H9 (cell line): ENCODE data around the gene SLC46A1. TPM values are rescaled to one million over a fixed set of nuclear protein-coding genes. Genes with fewer than 3 reads are reported as not detected.

Source experiments
- DNase-seq: peaks from one replicate; pipeline ENCODE4 v3.0.0-alpha.2; 2017
- H2AFZ ChIP-seq: one replicate; pipeline ENCODE4 v1.6.1; 2013; ENCODE audit warnings: mild to moderate bottlenecking, low read length, control low read depth, moderate library complexity
- H2AK5ac ChIP-seq: 2 replicates; pipeline ENCODE4 v1.6.1; 2013; ENCODE audit warnings: low read length, control low read depth, mixed read lengths; ENCODE audit not compliant: insufficient read length
- H2BK120ac ChIP-seq: one replicate; pipeline ENCODE4 v1.6.1; 2013; ENCODE audit warnings: low read depth, mild to moderate bottlenecking, low read length, control low read depth, inconsistent platforms; ENCODE audit not compliant: poor library complexity, severe bottlenecking
- H2BK12ac ChIP-seq: 2 replicates; pipeline ENCODE4 v1.6.1; 2013; ENCODE audit warnings: low read length, control low read depth, mixed read lengths, low read depth; ENCODE audit not compliant: insufficient read length
- H2BK15ac ChIP-seq: 2 replicates; pipeline ENCODE4 v1.6.1; 2013; ENCODE audit warnings: low read depth, low read length, control low read depth
- H2BK20ac ChIP-seq: one replicate; pipeline ENCODE4 v1.6.1; 2013; ENCODE audit warnings: low read depth, mild to moderate bottlenecking, low read length, control low read depth, inconsistent platforms; ENCODE audit not compliant: poor library complexity, severe bottlenecking
- H2BK5ac ChIP-seq: 2 replicates; pipeline ENCODE4 v1.6.1; 2013; ENCODE audit warnings: low read length, control low read depth, mixed read lengths; ENCODE audit not compliant: insufficient read length
- H3K14ac ChIP-seq: 2 replicates; pipeline ENCODE4 v1.6.1; 2013; ENCODE audit warnings: low read length, control low read depth; ENCODE audit not compliant: insufficient read depth
- H3K18ac ChIP-seq: 2 replicates; pipeline ENCODE4 v1.6.1; 2013; ENCODE audit warnings: low read depth, mild to moderate bottlenecking, mixed read lengths, low read length, control low read depth; ENCODE audit not compliant: insufficient read length
- H3K23ac ChIP-seq: 2 replicates; pipeline ENCODE4 v1.6.1; 2013; ENCODE audit warnings: low read length, control low read depth, mixed read lengths, low read depth; ENCODE audit not compliant: insufficient read length
- H3K23me2 ChIP-seq: 2 replicates; pipeline ENCODE4 v1.6.1; 2013; ENCODE audit warnings: low read depth, mild to moderate bottlenecking, mixed read lengths, low read length, control low read depth; ENCODE audit not compliant: insufficient read length, poor library complexity, severe bottlenecking
- H3K27ac ChIP-seq: 2 replicates; pipeline ENCODE4 v1.5.1; 2013; ENCODE audit warnings: low read length, control low read depth, mixed read lengths, low read depth; ENCODE audit not compliant: insufficient read length
- H3K27me3 ChIP-seq: 2 replicates; pipeline ENCODE4 v1.6.1; 2013; ENCODE audit warnings: low read length, control low read depth, inconsistent platforms; ENCODE audit not compliant: insufficient read depth
- H3K4ac ChIP-seq: 2 replicates; pipeline ENCODE4 v1.6.1; 2013; ENCODE audit warnings: low read depth, mild to moderate bottlenecking, control low read depth, inconsistent platforms, low read length, moderate library complexity
- H3K4me1 ChIP-seq: 2 replicates; pipeline ENCODE4 v1.6.1; 2013; ENCODE audit warnings: low read length, control low read depth, inconsistent platforms; ENCODE audit not compliant: insufficient read depth
- H3K4me2 ChIP-seq: 2 replicates; pipeline ENCODE4 v1.6.1; 2013; ENCODE audit warnings: low read length, control low read depth, mixed read lengths; ENCODE audit not compliant: insufficient read length, insufficient read depth
- H3K56ac ChIP-seq: 2 replicates; pipeline ENCODE4 v1.6.1; 2013; ENCODE audit warnings: low read depth, mild to moderate bottlenecking, mixed read lengths, low read length, control low read depth; ENCODE audit not compliant: insufficient read length
- H3K79me1 ChIP-seq: 2 replicates; pipeline ENCODE4 v1.6.1; 2013; ENCODE audit warnings: low read depth, mild to moderate bottlenecking, moderate library complexity, low read length, control low read depth, inconsistent platforms; ENCODE audit not compliant: insufficient read depth, poor library complexity, severe bottlenecking
- H3K79me2 ChIP-seq: 2 replicates; pipeline ENCODE4 v1.6.1; 2013; ENCODE audit warnings: low read length, control low read depth, inconsistent platforms; ENCODE audit not compliant: insufficient read depth
- H3K9ac ChIP-seq: 2 replicates; pipeline ENCODE4 v1.6.1; 2013; ENCODE audit warnings: low read length, control low read depth, mixed read lengths; ENCODE audit not compliant: insufficient read length; ENCODE audit errors: extremely low read depth
- H3K9me3 ChIP-seq: one replicate; pipeline ENCODE4 v1.6.1; 2013; ENCODE audit warnings: low read depth, low read length, inconsistent platforms; ENCODE audit not compliant: control insufficient read depth
- H3T11ph ChIP-seq: one replicate; pipeline ENCODE4 v1.6.1; 2013; ENCODE audit warnings: mild to moderate bottlenecking, low read length, control low read depth, inconsistent platforms
- H4K20me1 ChIP-seq: one replicate; pipeline ENCODE4 v1.6.1; 2013; ENCODE audit not compliant: control insufficient read depth, insufficient read length, insufficient read depth
- H4K5ac ChIP-seq: 2 replicates; pipeline ENCODE4 v1.6.1; 2013; ENCODE audit warnings: low read depth, mild to moderate bottlenecking, mixed read lengths, low read length, control low read depth; ENCODE audit not compliant: insufficient read length
- H4K8ac ChIP-seq: replicated peaks from 2 replicates; pipeline ENCODE4 v1.6.1; 2013; ENCODE audit warnings: low read length, control low read depth, mixed read lengths, low read depth; ENCODE audit not compliant: insufficient read length
- H4K91ac ChIP-seq: 2 replicates; pipeline ENCODE4 v1.6.1; 2013; ENCODE audit warnings: low read depth, mild to moderate bottlenecking, moderate library complexity, mixed read lengths, low read length, control low read depth; ENCODE audit not compliant: insufficient read length
- H3K27ac Mint-ChIP-seq, 3 experiments: 2 replicates in 2 of 3; 3 replicates in 1 of 3; pipeline ENCODE4 v1.8.0; 2020 to 2021; ENCODE audit warnings: mixed read lengths in 3 of 3, mild to moderate bottlenecking in 1 of 3, moderate library complexity in 1 of 3
- H3K27me3 Mint-ChIP-seq: 2 replicates; pipeline ENCODE4 v1.8.0; 2021; ENCODE audit warnings: low read depth, mild to moderate bottlenecking, moderate library complexity, mixed read lengths
- H3K36me3 Mint-ChIP-seq, 3 experiments: 2 replicates in 2 of 3; 3 replicates in 1 of 3; pipeline ENCODE4 v1.8.0; 2020 to 2021; ENCODE audit warnings: low read depth in 3 of 3, mixed read lengths in 3 of 3; ENCODE audit not compliant: insufficient read depth in 1 of 3
- H3K4me1 Mint-ChIP-seq, 2 experiments: 2 replicates each; pipeline ENCODE4 v1.8.0; 2020; ENCODE audit warnings: mixed read lengths in 2 of 2
- H3K4me3 Mint-ChIP-seq, 2 experiments: 2 replicates in 1 of 2; 3 replicates in 1 of 2; pipeline ENCODE4 v1.8.0; 2020 to 2021; ENCODE audit warnings: mild to moderate bottlenecking in 2 of 2, mixed read lengths in 2 of 2, moderate library complexity in 1 of 2
- H3K9me3 Mint-ChIP-seq, 2 experiments: 2 replicates in 1 of 2; 3 replicates in 1 of 2; pipeline ENCODE4 v1.8.0; 2020; ENCODE audit warnings: mild to moderate bottlenecking in 2 of 2, mixed read lengths in 2 of 2, moderate library complexity in 1 of 2
- WGBS: extraction: QIAGEN DNeasy Blood & Tissue Kit; methylation state at CpG from one replicate; pipeline ENCODE4 v1.1.7; 2013; ENCODE audit warnings: missing lambda C conversion rate, low lambda C conversion rate, mixed read lengths; ENCODE audit not compliant: insufficient read length; ENCODE audit errors: extremely low coverage; 5-methylcytosine and 5-hydroxymethylcytosine counted together
- total RNA-seq: library from RNA; stranded (reverse); gene quantifications from 2 replicates; pipeline ENCODE4 v1.2.1, GENCODE V29; 2021
- TF ChIP-seq, protein P1 (sequence below): fragments of 200-600 bp; sonication (generic); conservative IDR thresholded peaks from 3 replicates; pipeline ENCODE4 v1.8.0; 2021; ENCODE audit warnings: antibody characterized with exemption, mild to moderate bottlenecking

The SLC46A1 gene
- total RNA-seq, 1 experiment from 2014 or later = 8.7 TPM

- no peak overlapping the region for H3K4me3 Mint-ChIP-seq
- Histone ChIP-seq H2AK5ac (no peak overlapping the region), H3K9ac (no peak overlapping the region), H2BK12ac (no peak overlapping the region), H3K27me3 (no peaks in the 10 kb centered on the region), H3K4me2 (no peak overlapping the region), H4K8ac (no peak overlapping the region), H3K23ac (no peak overlapping the region), H3K56ac (no peak overlapping the region), H2BK20ac (no peak overlapping the region), H3K23me2 (no peaks in the 10 kb centered on the region), H3K79me2 (no peaks in the 10 kb centered on the region), H3K4me1 (no peaks in the 10 kb centered on the region), H2BK15ac (no peak overlapping the region), H2BK5ac (no peak overlapping the region), H3K9me3 (no peaks in the 10 kb centered on the region), H4K20me1 (no peaks in the 10 kb centered on the region), H3K79me1 (no peaks in the 10 kb centered on the region), H2AFZ (no peak overlapping the region), H4K5ac (no peak overlapping the region), H3K14ac (no peak overlapping the region), H3T11ph (no peak overlapping the region), H4K91ac (no peak overlapping the region), H3K27ac (no peak overlapping the region), H3K4ac (no peak overlapping the region), H3K18ac (no peak overlapping the region), H2BK120ac (no peak overlapping the region)
- TF ChIP-seq, protein P1, sequence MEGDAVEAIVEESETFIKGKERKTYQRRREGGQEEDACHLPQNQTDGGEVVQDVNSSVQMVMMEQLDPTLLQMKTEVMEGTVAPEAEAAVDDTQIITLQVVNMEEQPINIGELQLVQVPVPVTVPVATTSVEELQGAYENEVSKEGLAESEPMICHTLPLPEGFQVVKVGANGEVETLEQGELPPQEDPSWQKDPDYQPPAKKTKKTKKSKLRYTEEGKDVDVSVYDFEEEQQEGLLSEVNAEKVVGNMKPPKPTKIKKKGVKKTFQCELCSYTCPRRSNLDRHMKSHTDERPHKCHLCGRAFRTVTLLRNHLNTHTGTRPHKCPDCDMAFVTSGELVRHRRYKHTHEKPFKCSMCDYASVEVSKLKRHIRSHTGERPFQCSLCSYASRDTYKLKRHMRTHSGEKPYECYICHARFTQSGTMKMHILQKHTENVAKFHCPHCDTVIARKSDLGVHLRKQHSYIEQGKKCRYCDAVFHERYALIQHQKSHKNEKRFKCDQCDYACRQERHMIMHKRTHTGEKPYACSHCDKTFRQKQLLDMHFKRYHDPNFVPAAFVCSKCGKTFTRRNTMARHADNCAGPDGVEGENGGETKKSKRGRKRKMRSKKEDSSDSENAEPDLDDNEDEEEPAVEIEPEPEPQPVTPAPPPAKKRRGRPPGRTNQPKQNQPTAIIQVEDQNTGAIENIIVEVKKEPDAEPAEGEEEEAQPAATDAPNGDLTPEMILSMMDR = no peak
- DNase-seq = no peak
- H3K36me3 Mint-ChIP-seq = peaks cover 36 to 90% (median 75%) of the 10 kb centered on the region in 3 experiments; a peak in 6 of 7 replicates
- H3K27ac Mint-ChIP-seq = no peak overlapping the region
- no peaks in the 10 kb centered on the region for H3K27me3 Mint-ChIP-seq
- no CpG with 5 or more reads among the region's 7 CpGs for WGBS
- H3K4me1 Mint-ChIP-seq = peaks cover 16 to 17% of the 10 kb centered on the region in 2 experiments
- no peaks in the 10 kb centered on the region for H3K9me3 Mint-ChIP-seq
Observed at GRCh38 chr17:28350271-28350670, 55.7 kb downstream of the SLC46A1 start.
